ENCODE measurements around the gene CARD9.

DNA sequence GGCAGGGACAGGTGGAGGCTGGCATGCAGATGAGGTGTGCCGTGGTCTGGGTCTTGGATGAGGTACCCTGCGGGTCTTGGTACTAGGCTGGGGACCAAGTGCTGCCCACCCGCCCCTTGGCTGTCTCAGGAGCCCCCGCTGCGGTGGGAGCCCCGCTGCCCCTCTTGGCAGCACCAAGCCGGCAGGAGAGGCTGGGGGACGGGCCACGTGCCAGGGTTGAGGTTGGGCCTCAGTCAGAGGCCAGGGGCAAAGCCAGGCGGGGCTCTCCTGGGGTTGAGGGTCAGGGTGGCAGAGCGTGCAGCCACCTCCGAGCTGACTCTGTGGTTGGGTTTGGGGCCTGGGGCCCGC, 2.0 kb downstream of the CARD9 start:
- TF ChIP-seq, protein P1, sequence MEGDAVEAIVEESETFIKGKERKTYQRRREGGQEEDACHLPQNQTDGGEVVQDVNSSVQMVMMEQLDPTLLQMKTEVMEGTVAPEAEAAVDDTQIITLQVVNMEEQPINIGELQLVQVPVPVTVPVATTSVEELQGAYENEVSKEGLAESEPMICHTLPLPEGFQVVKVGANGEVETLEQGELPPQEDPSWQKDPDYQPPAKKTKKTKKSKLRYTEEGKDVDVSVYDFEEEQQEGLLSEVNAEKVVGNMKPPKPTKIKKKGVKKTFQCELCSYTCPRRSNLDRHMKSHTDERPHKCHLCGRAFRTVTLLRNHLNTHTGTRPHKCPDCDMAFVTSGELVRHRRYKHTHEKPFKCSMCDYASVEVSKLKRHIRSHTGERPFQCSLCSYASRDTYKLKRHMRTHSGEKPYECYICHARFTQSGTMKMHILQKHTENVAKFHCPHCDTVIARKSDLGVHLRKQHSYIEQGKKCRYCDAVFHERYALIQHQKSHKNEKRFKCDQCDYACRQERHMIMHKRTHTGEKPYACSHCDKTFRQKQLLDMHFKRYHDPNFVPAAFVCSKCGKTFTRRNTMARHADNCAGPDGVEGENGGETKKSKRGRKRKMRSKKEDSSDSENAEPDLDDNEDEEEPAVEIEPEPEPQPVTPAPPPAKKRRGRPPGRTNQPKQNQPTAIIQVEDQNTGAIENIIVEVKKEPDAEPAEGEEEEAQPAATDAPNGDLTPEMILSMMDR (IDR thresholded peaks at IDR 0.05; ENCODE audit: low read length) = no peak
- TF ChIP-seq EZH2 (IDR thresholded peaks at IDR 0.05; ENCODE audit: borderline replicate concordance, low read length) = no peak

Measured in OCI-LY1 (cell line).